ENCODE data around the gene FBXW9. TPM values are rescaled to one million over a fixed set of nuclear protein-coding genes. Genes with fewer than 3 reads are reported as not detected.
"Not testable (repeated sequence)": the region's sequence is repeated elsewhere in the genome, so short reads cannot be mapped to it uniquely, and the experiment has no call there.

FBXW9 gene
- total and polyA plus RNA-seq, 11 donors = 1.0 to 5.0 (median 2.4) TPM

DNA sequence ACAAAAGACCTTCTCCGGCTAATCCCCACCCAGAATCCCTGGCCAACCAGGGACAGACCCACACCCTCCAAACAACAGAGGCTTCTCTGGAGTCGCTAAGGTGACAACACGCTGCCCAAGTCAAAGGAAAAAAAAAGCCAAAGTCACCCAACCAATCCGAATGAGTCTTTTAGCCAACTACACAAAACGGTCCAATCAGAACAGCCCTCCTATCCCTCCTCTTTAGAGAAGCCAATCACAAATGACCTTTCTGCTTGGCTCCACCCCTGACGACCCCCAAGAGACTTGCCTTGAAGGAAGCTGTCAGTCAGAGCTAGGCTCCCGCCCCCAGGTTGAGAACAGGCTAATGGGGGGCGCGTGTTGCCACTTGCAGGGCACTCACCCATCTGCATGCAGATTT is 6.6 kb upstream of the FBXW9 start:
- H3K36me3 ChIP-seq = peaks cover 0 to 98% (median 90%) of the 10 kb centered on the region in 9 donors
- DNase-seq (no peak), ATAC-seq (no peak)
- WGBS, 4 donors = 56 to 72% (median 62%) methylated on average over 9 of the region's 9 CpGs
- H3K27ac ChIP-seq = no peak overlapping the region
- H3K4me1 ChIP-seq = no peaks in the 10 kb centered on the region
- no peaks in the 10 kb centered on the region for H3K9me3 ChIP-seq
- no peaks in the 10 kb centered on the region for H3K27me3 ChIP-seq
- H3K4me3 ChIP-seq = no peak overlapping the region
- TF ChIP-seq POLR2A (IDR thresholded peaks at IDR 0.05) = no peak
- TF ChIP-seq CTCF (IDR thresholded peaks at IDR 0.05) = no peak
- intact Hi-C loops (cut with DNase I) = no loop called here

- no peaks in the 10 kb centered on the region for H3K9me3 ChIP-seq
- peaks cover 0 to 7% (median 4%) of the 10 kb centered on the region in 12 donors for H3K4me1 ChIP-seq
- DNase-seq = no peak
- H3K36me3 ChIP-seq = peaks cover 0 to 88% (median 78%) of the 10 kb centered on the region in 9 donors
- H3K27ac ChIP-seq = no peak overlapping the region
- intact Hi-C loops (cut with DNase I) = no loop called here
- H3K4me3 ChIP-seq = no peak overlapping the region
- 90 to 92% (median 91%) methylated on average over 22 to 33 of the region's 33 CpGs for WGBS, 4 donors
- H3K27me3 ChIP-seq = no peaks in the 10 kb centered on the region
- no peak for TF ChIP-seq CTCF (IDR thresholded peaks at IDR 0.05)
- TF ChIP-seq POLR2A (IDR thresholded peaks at IDR 0.05) = no peak
- ATAC-seq = no peak
Measured at GRCh38 chr19:12701596-12702282, 5.3 kb upstream of the FBXW9 start.

- no peak for DNase-seq
- peaks cover 0 to 52% (median 42%) of the 10 kb centered on the region in 9 donors for H3K36me3 ChIP-seq
- 79 to 87% (median 86%) methylated on average over 6 of the region's 6 CpGs for WGBS, 4 donors
- H3K4me3 ChIP-seq = no peak overlapping the region
- no peaks in the 10 kb centered on the region for H3K9me3 ChIP-seq
- intact Hi-C loops (cut with DNase I) = no loop called here
- TF ChIP-seq POLR2A (IDR thresholded peaks at IDR 0.05) (no peak), CTCF (IDR thresholded peaks at IDR 0.05) (no peak)
- H3K27me3 ChIP-seq = no peaks in the 10 kb centered on the region
- H3K4me1 ChIP-seq = peaks cover 0 to 22% (median 13%) of the 10 kb centered on the region in 12 donors
- no peak overlapping the region for H3K27ac ChIP-seq
- ATAC-seq = no peak
Measured at GRCh38 chr19:12698138-12698537, 1.7 kb upstream of the FBXW9 start.

DNA sequence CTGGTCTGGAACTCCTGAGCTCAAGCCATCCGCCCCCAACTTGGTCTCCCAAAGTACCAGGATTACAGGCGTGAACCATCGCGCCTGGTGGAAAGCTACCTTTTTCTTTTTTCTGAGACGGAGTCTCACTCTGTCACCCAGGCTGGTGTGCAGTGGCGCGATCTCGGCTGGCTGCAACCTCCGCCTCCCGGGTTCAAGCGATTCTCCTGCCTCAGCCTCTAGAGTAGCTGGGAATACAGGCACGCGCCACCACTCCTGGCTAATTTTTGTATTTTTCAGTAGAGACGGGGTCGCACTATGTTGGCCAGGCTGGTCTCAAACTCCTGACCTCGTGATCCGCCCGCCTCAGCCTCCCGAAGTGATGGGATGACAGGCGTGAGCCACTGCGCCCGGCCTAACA is 994 bp upstream of the FBXW9 start:
- 95 to 98% (median 97%) methylated on average over 16 to 22 of the region's 22 CpGs for WGBS, 4 donors
- DNase-seq; H3K9me3 ChIP-seq; intact Hi-C loops (cut with DNase I); ATAC-seq; H3K27me3 ChIP-seq: not testable (repeated sequence)
- Histone ChIP-seq H3K36me3 (peaks cover 0 to 45% (median 35%) of the 10 kb centered on the region in 9 donors), H3K27ac (peak overlapping the region in 1 of 12 donors; percentile 89), H3K4me1 (peaks cover 0 to 22% (median 13%) of the 10 kb centered on the region in 12 donors), H3K4me3 (peak overlapping the region in 1 of 12 donors; percentile 96)
